ENCODE results near the gene CRK.
"Not testable (repeated sequence)": the region's sequence is repeated elsewhere in the genome, so short reads cannot be mapped to it uniquely, and the experiment has no call there.

Gene CRK

DNA sequence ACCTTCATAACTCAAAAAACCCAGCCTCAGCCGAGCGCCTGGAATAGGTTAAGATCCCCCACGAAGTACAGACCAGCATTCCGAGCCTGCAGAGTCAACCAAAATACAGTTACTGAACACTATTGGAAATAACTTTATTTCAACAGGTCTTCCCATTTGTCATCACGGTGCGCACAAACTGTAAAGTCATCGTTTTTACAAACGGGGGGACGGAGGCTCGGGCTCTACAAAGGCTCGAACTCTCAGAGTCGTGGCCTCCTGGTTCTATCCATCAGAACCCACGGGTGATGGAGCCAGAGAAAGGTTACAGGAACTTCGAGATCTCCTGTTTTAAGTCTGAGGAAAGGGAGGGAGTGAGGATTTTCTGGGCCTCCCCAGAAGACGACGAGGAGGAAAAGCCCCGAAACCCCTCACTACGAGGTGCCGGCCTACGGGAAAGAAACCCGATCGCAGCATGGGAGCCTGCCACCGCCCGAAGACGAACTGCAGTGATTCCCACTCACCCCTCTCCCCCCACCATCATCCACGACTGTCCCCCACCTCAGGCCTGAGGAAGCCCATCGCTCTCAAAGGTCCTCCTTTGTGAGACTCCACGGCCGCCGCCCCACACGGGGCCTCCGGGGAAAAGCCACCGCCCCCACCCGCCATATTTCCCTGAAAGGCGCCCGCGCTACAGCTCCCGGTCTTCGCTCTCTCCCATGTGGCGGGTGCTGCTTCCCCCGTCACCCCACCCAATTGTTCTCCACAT is 56.9 kb downstream of the CRK start:
- no peak for DNase-seq (ENCODE audit: low spot score)
- in situ Hi-C loops (cut with MboI; ENCODE audit: low pct_unique_long_range_greater_than_20kb, low sequenced_read_pairs, unreplicated experiment), result no loop called here
- TF ChIP-seq, protein P1, sequence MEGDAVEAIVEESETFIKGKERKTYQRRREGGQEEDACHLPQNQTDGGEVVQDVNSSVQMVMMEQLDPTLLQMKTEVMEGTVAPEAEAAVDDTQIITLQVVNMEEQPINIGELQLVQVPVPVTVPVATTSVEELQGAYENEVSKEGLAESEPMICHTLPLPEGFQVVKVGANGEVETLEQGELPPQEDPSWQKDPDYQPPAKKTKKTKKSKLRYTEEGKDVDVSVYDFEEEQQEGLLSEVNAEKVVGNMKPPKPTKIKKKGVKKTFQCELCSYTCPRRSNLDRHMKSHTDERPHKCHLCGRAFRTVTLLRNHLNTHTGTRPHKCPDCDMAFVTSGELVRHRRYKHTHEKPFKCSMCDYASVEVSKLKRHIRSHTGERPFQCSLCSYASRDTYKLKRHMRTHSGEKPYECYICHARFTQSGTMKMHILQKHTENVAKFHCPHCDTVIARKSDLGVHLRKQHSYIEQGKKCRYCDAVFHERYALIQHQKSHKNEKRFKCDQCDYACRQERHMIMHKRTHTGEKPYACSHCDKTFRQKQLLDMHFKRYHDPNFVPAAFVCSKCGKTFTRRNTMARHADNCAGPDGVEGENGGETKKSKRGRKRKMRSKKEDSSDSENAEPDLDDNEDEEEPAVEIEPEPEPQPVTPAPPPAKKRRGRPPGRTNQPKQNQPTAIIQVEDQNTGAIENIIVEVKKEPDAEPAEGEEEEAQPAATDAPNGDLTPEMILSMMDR (IDR thresholded peaks at IDR 0.05; ENCODE audit: extremely low read depth, insufficient read depth, missing control alignments), result no peak

DNA sequence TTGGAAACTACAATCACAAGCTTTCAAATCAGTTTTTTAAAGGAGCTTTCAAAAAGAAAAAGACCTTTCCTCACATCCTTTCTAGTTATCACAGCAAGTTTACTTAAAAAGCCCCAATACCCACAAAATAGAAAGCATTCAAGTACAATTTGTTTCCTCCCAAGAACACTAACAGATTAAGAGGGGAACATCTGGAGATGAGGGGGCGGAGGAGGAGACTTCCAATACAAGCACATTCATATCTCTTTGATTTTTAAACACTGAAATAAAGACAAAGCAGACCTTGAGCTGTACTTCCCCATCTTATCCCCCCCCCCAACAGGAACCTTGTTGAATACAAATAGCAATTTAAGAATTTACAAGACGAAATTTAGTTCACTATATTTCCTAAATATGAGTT is 58.0 kb downstream of the CRK start:
- TF ChIP-seq, protein P1 (IDR thresholded peaks at IDR 0.05; ENCODE audit: extremely low read depth, insufficient read depth, missing control alignments), result no peak
- no peak for DNase-seq (ENCODE audit: low spot score)
- in situ Hi-C loops (cut with MboI; ENCODE audit: low pct_unique_long_range_greater_than_20kb, low sequenced_read_pairs, unreplicated experiment), result no loop called here

DNA sequence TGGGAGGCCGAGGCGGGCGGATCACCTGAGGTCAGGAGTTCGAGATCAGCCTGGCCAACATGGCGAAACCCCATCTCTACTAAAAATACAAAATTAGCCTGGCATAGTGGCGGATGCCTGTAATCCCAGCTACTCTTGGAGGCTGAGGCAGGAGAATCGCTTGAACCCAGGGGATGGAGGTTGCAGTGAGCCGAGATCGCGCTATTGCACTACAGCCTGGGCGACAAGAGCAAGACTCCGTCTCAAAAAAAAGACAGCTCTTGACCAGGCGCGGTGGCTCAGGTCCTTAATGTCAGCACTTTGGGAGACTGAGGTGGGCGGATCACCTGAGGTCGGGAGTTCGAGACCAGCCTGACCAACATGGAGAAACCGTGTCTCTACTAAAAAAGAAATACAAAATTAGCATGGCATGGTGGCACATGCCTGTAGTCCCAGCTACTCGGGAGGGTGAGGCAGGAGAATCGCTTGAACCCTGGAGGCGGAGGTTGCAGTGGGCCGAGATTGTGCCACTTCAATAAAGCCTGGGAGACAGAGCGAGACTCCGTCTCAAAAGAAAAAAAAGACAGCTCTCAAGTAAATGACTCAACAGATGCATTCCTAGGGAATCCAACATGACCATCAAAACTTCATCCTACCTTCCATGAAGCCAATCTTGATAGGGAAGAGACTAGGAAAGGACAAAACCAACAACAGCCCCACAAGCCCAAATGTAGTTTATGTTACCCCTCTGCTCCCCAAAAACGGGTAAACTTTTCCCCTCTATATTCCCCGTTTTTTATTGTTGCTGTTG is 60.0 kb downstream of the CRK start:
- in situ Hi-C loops (cut with MboI; ENCODE audit: low pct_unique_long_range_greater_than_20kb, low sequenced_read_pairs, unreplicated experiment); DNase-seq (ENCODE audit: low spot score): not testable (repeated sequence)

DNA sequence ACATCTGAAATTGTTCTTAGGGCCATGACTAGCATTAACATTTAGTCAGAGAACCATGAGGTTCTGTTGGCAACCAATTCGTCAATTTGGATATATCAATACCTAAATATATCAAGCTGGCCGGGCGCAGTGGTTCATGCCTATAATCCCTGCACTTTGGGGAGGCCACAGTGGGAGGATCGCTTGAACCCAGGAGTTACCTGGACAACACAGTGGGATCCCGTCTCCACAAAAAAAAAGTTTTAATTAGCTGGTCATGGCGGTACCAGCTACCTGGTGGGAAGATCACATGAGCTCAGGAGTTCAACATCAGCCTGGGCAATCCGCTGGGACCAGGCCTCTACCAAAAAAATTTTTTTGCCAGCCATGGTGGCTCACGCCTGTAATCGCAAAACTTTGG is 64.5 kb downstream of the CRK start:
- DNase-seq (ENCODE audit: low spot score), result no peak
- TF ChIP-seq, protein P1 (IDR thresholded peaks at IDR 0.05; ENCODE audit: extremely low read depth, insufficient read depth, missing control alignments), result no peak
- in situ Hi-C loops (cut with MboI; ENCODE audit: low pct_unique_long_range_greater_than_20kb, low sequenced_read_pairs, unreplicated experiment), result no loop called here

DNA sequence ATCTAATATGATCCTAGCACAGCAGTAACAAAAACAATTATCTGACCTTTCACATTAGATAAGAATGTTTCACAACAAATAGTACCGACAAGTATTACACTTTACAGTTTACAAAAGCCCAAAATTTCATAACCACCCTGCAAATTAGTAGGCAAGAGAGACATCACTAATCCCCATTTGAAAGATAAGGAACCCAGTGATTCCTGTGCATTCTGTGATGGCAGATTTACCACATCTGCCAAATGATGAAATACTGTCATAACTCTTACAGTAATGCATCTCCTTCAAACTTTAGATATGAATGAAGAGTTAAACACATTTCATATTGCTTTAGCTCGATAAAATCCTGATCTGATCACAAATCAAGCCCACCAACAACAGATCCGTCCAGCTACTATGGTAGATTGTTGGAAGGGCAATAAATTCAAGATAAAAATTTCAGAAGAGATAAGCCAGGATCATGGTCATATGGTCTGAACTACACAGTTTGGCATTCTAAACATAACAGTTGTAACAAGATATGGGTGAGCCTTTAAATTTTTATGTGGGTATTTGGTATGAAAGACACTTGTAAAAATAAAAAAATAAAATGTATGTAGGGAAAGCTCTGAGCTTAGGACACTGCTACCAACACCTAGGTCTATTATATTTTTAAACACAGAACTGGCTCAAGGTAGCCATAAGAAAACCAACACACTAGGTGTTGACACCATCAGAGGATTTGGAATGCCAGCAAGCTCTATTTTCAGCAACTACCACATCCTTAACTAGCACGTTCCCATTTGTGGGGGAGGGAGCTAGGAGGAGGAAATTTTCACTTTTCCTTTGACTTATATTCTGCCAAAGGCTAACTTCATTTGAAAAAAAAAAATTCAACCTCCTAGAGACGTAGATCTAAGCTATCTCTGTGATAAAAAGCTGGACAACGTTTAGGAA is 65.3 kb downstream of the CRK start:
- DNase-seq (ENCODE audit: low spot score), result no peak
- in situ Hi-C loops (cut with MboI; ENCODE audit: low pct_unique_long_range_greater_than_20kb, low sequenced_read_pairs, unreplicated experiment), result no loop called here
- TF ChIP-seq, protein P1 (IDR thresholded peaks at IDR 0.05; ENCODE audit: extremely low read depth, insufficient read depth, missing control alignments), result no peak

DNA sequence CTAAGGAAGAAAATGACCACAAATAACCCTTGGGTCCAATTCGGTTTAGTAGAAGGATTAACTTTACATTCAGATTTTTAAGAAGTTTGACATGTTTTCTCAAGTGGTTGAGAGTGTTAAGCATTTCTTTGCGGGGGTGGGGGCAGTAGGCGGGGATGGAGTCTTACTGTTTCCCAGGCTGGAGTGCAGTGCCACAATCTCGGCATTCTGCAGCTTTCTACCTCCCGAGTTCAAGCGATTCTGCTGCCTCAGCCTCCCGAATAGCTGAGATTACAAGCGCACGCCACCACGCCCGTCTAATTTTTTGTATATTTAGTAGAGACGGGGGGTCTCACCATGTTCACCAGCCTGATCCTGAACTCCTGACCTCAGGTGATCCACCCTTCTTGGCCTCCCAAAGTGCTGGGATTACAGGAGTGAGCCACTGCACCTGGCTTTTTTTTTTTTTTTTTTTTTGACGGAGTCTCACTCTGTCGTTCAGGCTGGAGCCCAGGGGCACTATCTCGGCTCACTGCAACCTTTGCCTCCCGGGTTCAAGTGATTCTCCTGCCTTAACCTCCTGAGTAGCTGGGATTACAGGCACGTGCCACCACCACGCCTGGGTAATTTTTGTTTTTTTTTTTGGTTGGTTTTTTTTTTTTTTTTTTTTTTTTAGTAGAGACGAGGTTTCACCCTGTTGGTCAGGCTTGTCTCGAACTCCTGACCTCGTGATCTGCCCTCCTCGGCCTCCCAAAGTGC is 68.4 kb downstream of the CRK start:
- DNase-seq (ENCODE audit: low spot score); in situ Hi-C loops (cut with MboI; ENCODE audit: low pct_unique_long_range_greater_than_20kb, low sequenced_read_pairs, unreplicated experiment): not testable (repeated sequence)

DNA sequence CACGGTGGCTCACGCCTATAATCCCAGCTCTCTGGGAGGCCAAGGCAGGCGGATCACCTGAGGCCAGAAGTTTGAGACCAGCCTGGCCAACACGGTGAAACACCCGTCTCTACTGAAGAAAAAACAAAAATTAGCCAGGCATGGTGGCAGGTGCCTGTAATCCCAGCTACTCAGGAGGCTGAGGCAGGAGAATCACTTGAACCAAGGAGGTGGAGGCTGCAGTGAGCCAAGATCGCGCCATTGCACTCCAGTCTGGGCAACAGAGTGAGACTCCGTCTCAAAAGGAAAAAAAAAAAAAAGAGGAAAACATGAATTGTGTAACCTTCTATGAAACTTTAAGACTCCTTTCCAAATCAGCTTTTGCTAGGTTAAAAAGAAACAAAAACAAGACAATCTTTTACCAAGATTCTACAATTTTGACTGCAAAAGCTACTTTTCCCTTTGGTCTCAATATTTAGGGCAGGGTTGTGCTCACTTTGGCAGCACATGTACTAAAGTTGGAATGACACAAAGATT is 69.3 kb downstream of the CRK start:
- in situ Hi-C loops (cut with MboI; ENCODE audit: low pct_unique_long_range_greater_than_20kb, low sequenced_read_pairs, unreplicated experiment); DNase-seq (ENCODE audit: low spot score): not testable (repeated sequence)
